ENCODE results near the gene SLC25A31. TPM values are rescaled to one million over a fixed set of nuclear protein-coding genes. Genes with fewer than 3 reads are reported as not detected.

Gene SLC25A31
- total RNA-seq, 1 donor from 2014 or later = not detected

GRCh38 chr4:127737295-127737694 is 7.1 kb downstream of the SLC25A31 start:
- TF ChIP-seq CTCF (conservative IDR thresholded peaks at IDR 0.05) = no peak
- H3K9me3 Mint-ChIP-seq = peaks cover 13% of the 10 kb centered on the region
- H3K36me3 Mint-ChIP-seq (ENCODE audit: low read depth) = peaks cover 8% of the 10 kb centered on the region
- H3K27me3 Mint-ChIP-seq (ENCODE audit: low read depth) = no peaks in the 10 kb centered on the region
- DNase-seq (ENCODE audit: low read depth, low spot score) = no peak
- no peak overlapping the region for H3K27ac Mint-ChIP-seq (ENCODE audit: unreplicated experiment)
- H3K4me3 Mint-ChIP-seq = no peak overlapping the region
- no peaks in the 10 kb centered on the region for H3K4me1 Mint-ChIP-seq

- H3K27me3 Mint-ChIP-seq (ENCODE audit: low read depth) = no peaks in the 10 kb centered on the region
- no peak for TF ChIP-seq CTCF (conservative IDR thresholded peaks at IDR 0.05)
- no peaks in the 10 kb centered on the region for H3K4me1 Mint-ChIP-seq
Observed at GRCh38 chr4:127741247-127741646, 11.0 kb downstream of the SLC25A31 start.

GRCh38 chr4:127747883-127748282 is 17.7 kb downstream of the SLC25A31 start:
- no peaks in the 10 kb centered on the region for H3K27me3 Mint-ChIP-seq (ENCODE audit: low read depth)
- H3K4me1 Mint-ChIP-seq = no peaks in the 10 kb centered on the region
- H3K27ac Mint-ChIP-seq (ENCODE audit: unreplicated experiment) = no peak overlapping the region
- no peak for DNase-seq (ENCODE audit: low read depth, low spot score)
- peaks cover 9% of the 10 kb centered on the region for H3K9me3 Mint-ChIP-seq
- no peak overlapping the region for H3K4me3 Mint-ChIP-seq
- TF ChIP-seq CTCF (conservative IDR thresholded peaks at IDR 0.05) = no peak
- H3K36me3 Mint-ChIP-seq (ENCODE audit: low read depth) = peaks cover 9% of the 10 kb centered on the region

More at GRCh38 chr4:127741247-127741646, 11.0 kb downstream of the SLC25A31 start:
- no peak for DNase-seq (ENCODE audit: low read depth, low spot score)
- Mint-ChIP-seq H3K36me3 (ENCODE audit: low read depth) (peaks cover 12% of the 10 kb centered on the region), H3K9me3 (peaks cover 16% of the 10 kb centered on the region), H3K4me3 (no peak overlapping the region), H3K27ac (ENCODE audit: unreplicated experiment) (no peak overlapping the region)

GRCh38 chr4:127748957-127749356 is 18.8 kb downstream of the SLC25A31 start:
- Mint-ChIP-seq H3K4me3 (no peak overlapping the region), H3K4me1 (no peaks in the 10 kb centered on the region), H3K27me3 (ENCODE audit: low read depth) (no peaks in the 10 kb centered on the region), H3K9me3 (peaks cover 9% of the 10 kb centered on the region), H3K27ac (ENCODE audit: unreplicated experiment) (no peak overlapping the region), H3K36me3 (ENCODE audit: low read depth) (peaks cover 9% of the 10 kb centered on the region)
- TF ChIP-seq CTCF (conservative IDR thresholded peaks at IDR 0.05) = no peak
- no peak for DNase-seq (ENCODE audit: low read depth, low spot score)

GRCh38 chr4:127756906-127757305 is 26.7 kb downstream of the SLC25A31 start:
- H3K27ac Mint-ChIP-seq (ENCODE audit: unreplicated experiment) = no peak overlapping the region
- H3K4me3 Mint-ChIP-seq = no peak overlapping the region
- H3K9me3 Mint-ChIP-seq = peaks cover 6% of the 10 kb centered on the region
- peaks cover 3% of the 10 kb centered on the region for H3K36me3 Mint-ChIP-seq (ENCODE audit: low read depth)
- H3K4me1 Mint-ChIP-seq = no peaks in the 10 kb centered on the region
- TF ChIP-seq CTCF (conservative IDR thresholded peaks at IDR 0.05) = no peak
- no peak for DNase-seq (ENCODE audit: low read depth, low spot score)
- H3K27me3 Mint-ChIP-seq (ENCODE audit: low read depth) = no peaks in the 10 kb centered on the region

Data from neural crest cell (in vitro differentiated cells).